LoVo (cell line): Measurements from ENCODE around the gene ZNF649.

Experiments
- DNase-seq: peaks from one replicate; pipeline ENCODE4 v3.0.0-alpha.2; 2016; ENCODE audit warnings: low spot score

Gene ZNF649

GRCh38 chr19:51887522-51888498 lies 17.0 kb downstream of the ZNF649 start, which contains the start of gene ZNF577:
Gene ZNF577 (minus strand): TSS chr19:51887951. CDS start chr19:51880382, 7,569 bp downstream.
- DNase-seq, result no peak

- no peak for DNase-seq
These were observed 20.1 kb downstream of the ZNF649 start for GRCh38 chr19:51884713-51885112.

DNA sequence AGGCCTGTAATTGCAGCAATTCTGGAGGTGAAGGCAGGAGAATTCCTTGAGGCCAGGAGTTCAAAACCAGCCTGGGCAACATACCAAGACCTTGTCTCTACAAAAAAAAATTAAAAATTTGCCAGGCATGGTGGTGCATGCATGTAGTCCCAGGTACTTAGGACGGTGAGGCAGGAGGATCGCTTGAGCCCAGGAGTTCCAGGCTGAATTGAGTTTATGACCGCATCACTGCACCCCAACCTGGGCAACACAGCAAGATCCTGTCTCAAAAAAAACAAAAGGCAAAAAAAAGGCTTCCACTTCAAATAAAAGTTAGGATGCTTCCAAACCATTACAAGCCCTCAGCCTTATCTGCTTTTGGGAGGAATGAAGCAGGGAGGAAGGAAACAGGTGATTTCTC lies 22.3 kb downstream of the ZNF649 start:
- DNase-seq, result no peak

GRCh38 chr19:51873097-51873496 lies 31.7 kb downstream of the ZNF649 start:
- no peak for DNase-seq

DNA sequence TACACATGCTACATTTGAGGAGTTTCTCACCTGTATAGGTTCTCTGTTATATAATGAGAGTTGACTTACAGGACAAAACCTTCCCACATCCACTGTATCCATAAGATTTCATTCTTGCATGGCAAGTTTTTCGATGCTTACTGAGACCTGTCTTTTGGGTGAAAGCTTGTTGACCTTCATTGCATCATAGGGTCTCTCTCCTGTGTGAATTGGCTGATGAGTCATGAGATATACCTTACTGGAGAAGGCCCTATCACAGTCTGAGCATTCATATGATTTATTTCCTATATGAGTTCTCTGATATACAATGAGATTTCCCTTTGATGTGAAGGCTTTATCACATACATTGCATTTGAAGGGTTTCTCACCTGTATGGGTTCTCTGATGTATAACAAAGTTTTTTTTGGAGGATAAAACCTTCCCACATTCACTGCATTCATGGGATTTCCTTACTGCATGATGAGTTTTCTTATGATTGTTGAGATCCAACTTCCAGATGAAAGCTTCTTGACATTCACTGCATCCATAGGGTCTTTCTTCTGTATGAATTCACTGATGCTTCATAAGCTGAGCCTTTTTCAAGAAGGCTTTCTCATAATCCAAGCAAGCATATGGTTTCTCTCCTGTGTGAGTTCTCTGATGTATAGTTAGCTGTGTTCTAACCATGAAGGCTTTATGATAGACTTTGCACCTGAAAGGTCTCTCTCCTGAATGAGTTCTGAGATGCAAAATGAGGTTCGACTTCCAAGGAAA lies 42.8 kb downstream of the ZNF649 start:
- DNase-seq, result no peak
